ENCODE results near the gene CRTAC1.

CRTAC1 gene

DNA sequence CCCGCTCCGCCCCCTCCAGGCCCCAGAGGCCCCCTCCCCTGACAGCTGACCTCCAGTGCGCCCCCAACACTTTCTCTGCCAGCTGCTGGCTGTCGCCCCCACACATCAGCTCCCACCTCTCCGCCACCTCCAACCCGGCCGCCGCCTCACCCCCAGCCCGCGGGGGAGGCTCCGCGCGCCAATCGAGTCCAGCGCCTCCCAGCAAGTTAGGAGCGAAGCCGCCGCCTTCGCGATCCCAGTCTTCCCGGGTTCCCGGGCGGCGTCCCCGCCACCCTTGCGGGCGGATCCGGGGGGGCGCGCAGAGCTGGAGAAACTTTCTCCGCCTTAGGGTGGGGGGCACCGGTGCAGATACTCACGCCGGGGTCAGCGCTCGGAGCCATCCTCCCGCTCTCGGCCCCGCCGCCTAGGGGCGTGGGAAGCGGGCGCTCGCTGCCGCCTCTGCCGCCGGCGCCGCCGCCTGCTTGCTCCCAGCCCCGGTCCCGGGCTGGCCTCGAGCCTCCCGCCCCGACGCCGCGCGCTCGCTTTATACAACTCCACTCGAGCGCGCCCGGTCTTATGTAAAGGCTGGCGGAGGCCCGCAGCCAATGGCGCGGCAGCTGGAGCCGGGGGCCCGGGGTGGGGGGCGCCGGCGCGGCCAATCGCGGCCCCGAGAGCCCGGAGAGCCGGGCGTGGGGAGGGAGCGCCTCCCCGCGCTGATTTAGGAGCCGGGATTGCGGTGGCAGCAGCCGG lies at the start of gene CRTAC1:
Gene CRTAC1 (minus strand): TSS at position 529 of the 729 bp plus-strand sequence. CDS start 149 bp downstream, at position 380.
- DNase-seq (ENCODE audit: low read depth, low spot score) = no peak
- H3K27ac ChIP-seq = no peak within 1 kb of the TSS

DNA sequence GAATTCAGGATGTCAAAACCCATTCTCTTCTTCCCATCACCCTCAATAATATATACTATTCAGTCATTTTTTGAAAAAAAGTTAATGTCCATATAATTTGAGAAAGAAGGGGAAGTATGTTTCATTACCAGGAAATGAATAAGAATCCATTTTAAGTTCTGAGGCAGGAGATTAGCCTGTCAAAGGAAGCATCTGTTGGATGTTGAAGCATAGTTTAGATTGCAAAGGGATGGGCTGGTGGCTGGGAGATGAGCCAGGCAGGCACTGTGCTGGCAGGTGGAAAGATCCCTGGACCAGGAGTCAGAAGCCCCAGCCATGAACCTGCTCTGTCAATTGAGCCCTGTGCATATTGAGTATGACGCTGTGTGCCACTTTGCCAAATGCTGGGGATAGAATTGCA lies 48.4 kb upstream of the CRTAC1 start:
- H3K27ac ChIP-seq = no peak overlapping the region
- no peak for DNase-seq (ENCODE audit: low read depth, low spot score)

DNA sequence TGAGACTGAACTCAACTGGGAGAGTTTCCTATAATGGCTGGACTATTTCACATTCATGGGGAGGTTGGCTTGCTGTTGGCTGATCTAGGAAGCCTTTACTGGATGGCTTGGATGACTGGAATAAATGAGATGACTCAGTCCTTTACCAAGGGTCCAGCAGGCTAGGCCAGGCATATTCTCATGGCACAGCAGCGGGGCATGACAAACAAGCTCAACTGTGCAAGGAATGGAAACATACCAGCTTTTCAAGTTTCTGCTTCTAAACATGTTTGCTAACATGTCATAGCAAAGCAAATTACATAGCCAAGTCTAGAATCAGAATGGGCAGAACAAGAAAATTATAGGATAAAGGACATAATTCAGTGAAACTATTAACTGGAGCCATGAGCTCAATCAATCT lies 46.8 kb upstream of the CRTAC1 start:
- no peak overlapping the region for H3K27ac ChIP-seq
- DNase-seq (ENCODE audit: low read depth, low spot score) = no peak

DNA sequence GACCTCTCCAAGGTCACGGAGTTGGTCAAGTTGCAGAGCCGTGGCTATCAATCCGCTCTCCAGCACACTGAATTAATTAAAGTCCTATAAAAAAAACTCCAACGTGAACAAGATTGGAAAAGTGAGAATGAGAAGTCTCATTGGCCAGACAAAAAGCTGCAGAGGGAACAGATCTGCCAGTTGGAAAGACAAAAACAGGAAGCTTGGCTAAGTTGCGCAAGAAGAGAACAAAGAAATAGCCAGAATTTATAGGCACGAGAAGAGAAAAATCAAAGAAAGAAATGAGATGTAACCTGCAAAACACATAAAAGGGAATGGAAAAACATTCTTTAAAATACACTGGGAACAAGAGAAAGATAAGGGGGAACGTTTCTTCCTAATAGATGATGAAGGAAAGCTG lies 45.7 kb upstream of the CRTAC1 start:
- no peak for DNase-seq (ENCODE audit: low read depth, low spot score)
- no peak overlapping the region for H3K27ac ChIP-seq

- H3K27ac ChIP-seq = no peak overlapping the region
- no peak for DNase-seq (ENCODE audit: low read depth, low spot score)
These were observed 44.0 kb upstream of the CRTAC1 start for GRCh38 chr10:98074315-98074911.

GRCh38 chr10:98067165-98067564 lies 36.7 kb upstream of the CRTAC1 start:
- no peak for DNase-seq (ENCODE audit: low read depth, low spot score)

DNA sequence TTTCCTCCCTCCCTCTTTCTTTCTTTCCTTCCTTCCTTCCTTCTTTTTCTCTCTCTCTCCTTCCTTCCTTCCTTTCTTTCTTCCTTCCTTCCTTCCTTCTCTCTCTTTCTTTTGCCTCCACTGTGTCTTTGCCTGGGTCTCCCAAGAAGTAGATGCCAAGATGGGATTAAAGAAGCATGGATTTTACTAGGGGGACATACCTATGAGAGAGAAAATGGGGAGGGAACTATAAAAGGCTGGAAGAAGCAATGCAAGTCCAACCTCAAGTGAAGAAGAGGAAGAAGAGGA lies 33.3 kb upstream of the CRTAC1 start:
- H3K27ac ChIP-seq = no peak overlapping the region
- DNase-seq (ENCODE audit: low read depth, low spot score) = no peak

More at GRCh38 chr10:98067165-98067564, 36.7 kb upstream of the CRTAC1 start:
- no peak overlapping the region for H3K27ac ChIP-seq

DNA sequence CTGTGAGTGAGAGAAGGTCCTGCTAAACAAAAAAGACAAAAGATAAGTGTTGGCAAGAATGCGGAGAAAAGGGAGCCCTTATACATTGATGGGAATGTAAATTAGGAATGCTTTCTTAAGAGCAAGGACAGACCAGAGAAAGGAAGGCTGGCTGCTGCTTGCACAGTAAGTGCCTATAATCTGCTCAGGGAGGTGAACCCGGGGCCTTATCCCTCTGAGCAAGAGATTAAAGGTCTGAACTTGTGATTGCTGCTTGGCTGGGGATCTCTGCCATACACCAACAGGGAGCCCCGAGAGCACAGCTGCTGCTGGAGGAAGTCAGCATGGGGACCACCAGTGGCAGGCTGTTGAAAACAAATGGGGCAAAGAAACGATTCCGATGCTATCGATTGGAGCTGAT lies 32.0 kb upstream of the CRTAC1 start:
- no peak for DNase-seq (ENCODE audit: low read depth, low spot score)

DNA sequence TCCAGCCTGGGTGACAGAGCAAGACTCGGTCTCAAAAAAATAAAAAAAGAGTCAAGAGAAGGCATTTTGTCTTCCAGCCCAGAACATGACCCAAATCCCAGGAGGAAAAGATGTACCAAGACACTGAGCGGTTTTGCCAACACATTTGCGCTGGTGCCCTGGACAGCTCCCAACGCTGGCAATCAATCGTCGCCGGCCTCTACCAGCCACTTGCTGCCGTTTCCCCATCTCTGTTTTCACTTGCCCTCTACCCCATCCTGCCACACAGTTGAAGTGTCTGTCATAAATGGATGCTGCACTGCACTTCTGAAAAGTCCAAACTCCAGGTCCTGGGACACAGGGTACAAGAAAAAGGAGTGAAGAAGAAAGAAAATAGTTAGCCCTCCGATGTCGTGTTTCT lies 29.7 kb upstream of the CRTAC1 start:
- no peak for DNase-seq (ENCODE audit: low read depth, low spot score)
- no peak overlapping the region for H3K27ac ChIP-seq

More for the DNA sequence above, 32.0 kb upstream of the CRTAC1 start:
- no peak overlapping the region for H3K27ac ChIP-seq

DNA sequence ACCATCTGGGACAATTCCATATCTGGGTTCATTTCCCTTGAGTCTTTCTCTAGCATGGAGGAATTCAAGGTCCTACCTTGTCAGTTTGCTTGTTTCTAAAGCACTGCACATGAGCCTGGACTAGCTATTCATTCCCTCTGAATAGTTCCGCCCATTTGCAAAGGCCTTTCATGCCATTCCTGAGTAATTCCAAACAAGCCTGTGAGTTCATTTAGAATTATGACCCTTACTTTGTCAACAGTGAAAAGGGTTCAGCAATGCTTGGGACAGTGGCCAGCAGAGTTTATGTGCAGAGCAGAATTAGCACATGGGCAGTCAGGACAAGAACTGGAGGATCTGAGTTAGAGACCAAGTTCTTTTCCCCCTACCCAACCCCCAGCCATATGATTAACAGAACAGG lies 27.9 kb upstream of the CRTAC1 start:
- H3K27ac ChIP-seq = no peak overlapping the region
- no peak for DNase-seq (ENCODE audit: low read depth, low spot score)

DNA sequence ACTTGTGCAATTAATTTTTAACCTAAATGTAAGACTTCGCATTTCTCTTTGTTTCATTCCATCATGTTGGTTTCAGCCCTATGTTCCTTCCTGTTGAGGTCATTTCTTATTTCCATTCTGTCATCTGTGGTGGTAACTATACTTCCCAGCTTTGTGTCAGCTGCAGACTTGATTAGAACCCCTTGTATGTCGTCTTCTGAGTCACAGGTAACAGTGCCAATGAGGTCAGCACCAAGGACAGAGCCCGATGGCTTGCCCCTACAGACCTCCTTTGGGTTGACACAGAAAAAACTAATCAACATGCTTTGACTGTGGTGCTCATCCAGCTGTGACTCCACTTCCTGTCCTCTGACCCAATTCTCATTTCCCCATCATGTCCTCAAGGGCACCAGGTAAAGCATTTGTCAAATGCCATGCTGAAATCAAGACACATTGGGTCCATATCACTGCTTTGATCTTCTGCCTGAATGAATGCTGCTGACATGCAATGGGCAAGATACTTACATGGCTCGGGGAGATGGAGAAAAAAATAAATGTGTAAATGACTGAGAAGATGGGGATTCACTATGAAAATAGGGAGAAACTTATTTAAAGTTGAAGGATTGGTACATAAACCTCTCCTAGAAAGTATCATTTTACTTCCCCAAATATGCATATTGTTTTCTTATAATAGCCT lies 25.6 kb upstream of the CRTAC1 start:
- DNase-seq (ENCODE audit: low read depth, low spot score) = no peak
- no peak overlapping the region for H3K27ac ChIP-seq

- no peak overlapping the region for H3K27ac ChIP-seq
- no peak for DNase-seq (ENCODE audit: low read depth, low spot score)
These were observed 16.8 kb upstream of the CRTAC1 start for GRCh38 chr10:98047009-98047741.

DNA sequence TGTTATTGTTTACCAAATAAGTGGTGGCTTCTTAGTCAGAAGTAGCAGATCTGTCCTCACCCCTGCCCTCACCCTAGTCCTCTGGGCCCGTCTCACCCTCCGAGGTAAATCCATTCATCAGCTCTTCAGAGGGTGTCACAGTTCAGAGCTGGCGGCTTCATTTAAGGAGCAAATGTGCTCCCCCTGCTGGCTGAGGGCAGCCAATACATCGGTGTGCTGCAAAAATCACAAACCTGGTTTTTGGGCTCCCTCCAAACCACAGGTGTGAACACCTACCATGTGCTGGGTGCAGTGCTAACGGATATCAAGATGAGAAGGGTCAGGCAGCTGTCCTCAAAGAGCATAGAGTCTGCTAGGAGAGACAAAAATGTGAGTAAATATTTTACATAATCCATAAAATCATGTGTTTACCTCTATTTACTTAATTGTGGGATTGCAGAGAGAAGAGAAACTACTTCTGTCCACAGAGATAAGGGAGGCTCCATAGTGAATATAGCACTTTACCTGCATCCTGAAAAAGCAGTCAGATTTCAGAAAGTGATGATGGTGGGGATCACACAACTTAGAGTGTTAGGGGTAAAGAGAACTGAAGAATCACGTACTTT lies 15.5 kb upstream of the CRTAC1 start:
- no peak for DNase-seq (ENCODE audit: low read depth, low spot score)
- no peak overlapping the region for H3K27ac ChIP-seq

DNA sequence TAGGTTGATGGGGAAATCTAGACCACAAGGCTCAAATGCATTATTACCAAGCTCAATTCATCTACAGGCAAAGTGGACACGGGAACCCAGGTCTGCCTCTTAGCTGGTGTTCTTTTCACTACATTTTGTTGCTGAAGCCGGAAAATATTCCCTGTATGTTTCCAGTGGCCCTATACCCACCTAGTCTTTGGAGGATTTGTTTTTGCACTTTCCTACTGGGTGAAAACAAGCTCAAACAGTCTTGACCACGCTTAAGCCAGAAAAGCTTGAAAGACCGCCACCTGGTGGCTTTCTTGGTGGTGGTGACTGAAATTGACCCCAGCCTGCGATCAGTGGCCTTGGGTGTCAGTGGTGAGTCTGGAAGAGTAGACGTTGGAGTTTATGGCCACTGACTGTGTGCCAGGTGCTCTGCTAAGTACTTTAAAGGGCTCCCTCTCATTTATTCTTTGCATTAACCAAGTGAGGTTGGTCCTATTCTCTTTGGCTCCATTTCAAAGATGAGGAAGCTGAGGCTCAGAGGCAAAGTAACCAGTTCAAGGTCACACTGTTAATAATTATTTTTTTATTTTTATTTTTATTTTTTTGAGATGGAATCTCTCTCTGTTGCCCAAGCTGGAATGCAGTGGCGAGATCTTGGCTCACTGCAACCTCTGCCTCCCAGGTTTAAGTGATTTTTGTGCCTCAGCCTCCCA lies 11.1 kb upstream of the CRTAC1 start:
- H3K27ac ChIP-seq = no peak overlapping the region
- DNase-seq (ENCODE audit: low read depth, low spot score) = no peak

- DNase-seq (ENCODE audit: low read depth, low spot score) = no peak
These were observed 9.4 kb upstream of the CRTAC1 start for GRCh38 chr10:98039690-98040381.

DNA sequence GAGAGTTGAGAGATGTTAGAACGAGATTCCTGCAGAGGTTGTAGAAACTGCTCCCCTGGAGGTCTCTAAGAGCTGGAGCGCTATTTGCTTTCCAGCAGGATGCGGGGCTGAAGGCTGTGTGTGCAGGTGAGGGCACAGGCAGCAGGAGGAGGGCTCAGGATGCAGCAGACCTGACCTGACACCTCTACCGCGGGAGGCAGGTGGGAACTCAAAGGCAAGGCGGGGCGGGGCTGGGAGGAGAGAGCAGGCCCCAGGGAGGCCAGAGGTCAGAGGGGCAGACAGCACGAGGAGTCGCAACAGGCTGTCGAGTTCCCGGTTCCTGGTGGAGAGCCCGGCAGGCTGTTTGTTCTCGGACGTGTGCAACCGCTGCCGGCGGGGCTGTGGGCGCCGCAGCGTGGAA lies 7.9 kb upstream of the CRTAC1 start:
- DNase-seq (ENCODE audit: low read depth, low spot score) = no peak
- H3K27ac ChIP-seq = no peak overlapping the region

More at GRCh38 chr10:98039690-98040381, 9.4 kb upstream of the CRTAC1 start:
- no peak overlapping the region for H3K27ac ChIP-seq

DNA sequence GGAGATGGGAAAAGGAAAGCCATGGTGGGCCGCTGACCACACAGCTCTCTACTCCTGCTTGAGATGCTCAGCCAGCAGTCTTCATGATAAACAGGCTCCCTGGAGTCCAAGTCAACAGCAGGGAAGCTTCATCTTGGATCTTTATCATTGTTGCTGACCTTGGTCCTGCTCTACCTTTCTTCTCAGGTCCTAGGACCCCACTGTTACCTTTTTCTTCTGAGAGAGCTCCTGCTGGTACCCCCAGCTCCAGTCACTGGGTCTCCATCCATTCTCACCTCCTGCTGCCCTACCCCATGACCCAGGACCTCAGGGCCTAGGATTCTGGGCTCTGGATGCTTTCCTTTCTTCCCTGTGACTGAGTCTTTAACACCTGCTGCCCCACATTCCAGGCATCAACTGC lies 5.2 kb upstream of the CRTAC1 start:
- H3K27ac ChIP-seq = no peak overlapping the region
- no peak for DNase-seq (ENCODE audit: low read depth, low spot score)

DNA sequence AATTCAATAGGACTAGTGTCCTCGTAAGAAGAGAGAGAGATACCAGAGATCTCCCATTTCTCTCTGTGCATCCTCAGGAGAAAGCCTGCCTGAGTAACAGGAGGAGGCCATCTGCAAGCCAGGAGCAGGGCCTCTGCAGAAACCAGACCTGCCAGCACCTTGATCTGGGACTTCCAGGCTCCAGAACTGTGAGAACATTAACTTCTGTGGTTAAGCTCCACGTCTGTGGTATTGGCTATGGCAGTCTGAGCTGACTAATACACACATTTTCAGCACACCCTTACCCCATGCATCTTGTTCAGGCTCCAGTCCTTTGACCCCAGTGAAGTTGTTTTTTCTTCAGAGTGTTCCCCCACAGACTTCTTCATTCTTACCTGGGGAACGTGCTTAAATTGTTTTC lies 3.1 kb upstream of the CRTAC1 start:
- no peak overlapping the region for H3K27ac ChIP-seq
- DNase-seq (ENCODE audit: low read depth, low spot score) = no peak

- no peak for DNase-seq (ENCODE audit: low read depth, low spot score)
- H3K27ac ChIP-seq = no peak overlapping the region
These were observed 1.0 kb upstream of the CRTAC1 start for GRCh38 chr10:98031440-98031839.
